K562 (cell line): Measurements from ENCODE around the gene E2F1. TPM values are rescaled to one million over a fixed set of nuclear protein-coding genes. Genes with fewer than 3 reads are reported as not detected.
A peak's percentile ranks its signal among the peaks of the same experiment; 100 is the strongest.

Experiments
- ARID2 ChIP-seq: fragments of 450-650 bp; IDR thresholded peaks from 2 replicates; pipeline ENCODE4 v1.6.1; 2017; ENCODE audit warnings: antibody characterized with exemption, mild to moderate bottlenecking
- E2F1 ChIP-seq: sonication (generic); formaldehyde crosslinking; IDR thresholded peaks from 2 replicates; pipeline ENCODE4 v1.8.1; 2023; ENCODE audit warnings: mild to moderate bottlenecking, missing genetic modification reagents, moderate library complexity
- MGA ChIP-seq: fragments of 450-650 bp; IDR thresholded peaks from 2 replicates; pipeline ENCODE4 v1.6.1; 2016; ENCODE audit warnings: mild to moderate bottlenecking, moderate library complexity
- TARDBP ChIP-seq: fragments of 450-650 bp; IDR thresholded peaks from 2 replicates; pipeline ENCODE4 v1.6.1; 2016
- TBL1XR1 ChIP-seq, 2 experiments: IDR thresholded peaks; 2 replicates each; pipeline ENCODE4 v1.6.1; 2012; ENCODE audit warnings: improper control_type of control experiment in 2 of 2, low read length in 2 of 2, mild to moderate bottlenecking in 1 of 2
- ZNF655 ChIP-seq: fragments of 250-450 bp; sonication (Bioruptor Pico); IDR thresholded peaks from 2 replicates; pipeline ENCODE4 v1.5.0; 2021
- polyA plus RNA-seq, 8 experiments: library from polyadenylated mRNA; depleted of rRNA in 4 of 8; stranded (reverse) in 5 of 8; unstranded in 3 of 8; fragments of >200 nt; fragmentation: Nextera tagmentation in 2 of 8; fragmentation: Illumina TruSeq in 1 of 8; extraction: Ambion mirVana in 2 of 8; extraction: Trizol in 1 of 8; gene quantifications; 2 replicates each; pipeline versions ENCODE4 v1.2.1 to v1.2.3, GENCODE V29; 2011 to 2014; ENCODE audit warnings: inconsistent platforms in 1 of 8, missing spikeins in 1 of 8
- total RNA-seq, 7 experiments: library from RNA; depleted of rRNA in 6 of 7; stranded (reverse); fragments of >200 nt in 6 of 7; fragmentation: Illumina TruSeq in 2 of 7; extraction: Trizol in 2 of 7; gene quantifications; 2 replicates each; pipeline versions ENCODE4 v1.2.1 to v1.2.3, GENCODE V29; 2011 to 2021; ENCODE audit warnings: low replicate concordance in 1 of 7

The E2F1 gene
- total and polyA plus RNA-seq, 9 of the 15 experiments (the other 6 are each of a cell fraction or from before 2014, with no cell fraction given), result 0.14 to 30.6 (median 13.1) TPM

DNA sequence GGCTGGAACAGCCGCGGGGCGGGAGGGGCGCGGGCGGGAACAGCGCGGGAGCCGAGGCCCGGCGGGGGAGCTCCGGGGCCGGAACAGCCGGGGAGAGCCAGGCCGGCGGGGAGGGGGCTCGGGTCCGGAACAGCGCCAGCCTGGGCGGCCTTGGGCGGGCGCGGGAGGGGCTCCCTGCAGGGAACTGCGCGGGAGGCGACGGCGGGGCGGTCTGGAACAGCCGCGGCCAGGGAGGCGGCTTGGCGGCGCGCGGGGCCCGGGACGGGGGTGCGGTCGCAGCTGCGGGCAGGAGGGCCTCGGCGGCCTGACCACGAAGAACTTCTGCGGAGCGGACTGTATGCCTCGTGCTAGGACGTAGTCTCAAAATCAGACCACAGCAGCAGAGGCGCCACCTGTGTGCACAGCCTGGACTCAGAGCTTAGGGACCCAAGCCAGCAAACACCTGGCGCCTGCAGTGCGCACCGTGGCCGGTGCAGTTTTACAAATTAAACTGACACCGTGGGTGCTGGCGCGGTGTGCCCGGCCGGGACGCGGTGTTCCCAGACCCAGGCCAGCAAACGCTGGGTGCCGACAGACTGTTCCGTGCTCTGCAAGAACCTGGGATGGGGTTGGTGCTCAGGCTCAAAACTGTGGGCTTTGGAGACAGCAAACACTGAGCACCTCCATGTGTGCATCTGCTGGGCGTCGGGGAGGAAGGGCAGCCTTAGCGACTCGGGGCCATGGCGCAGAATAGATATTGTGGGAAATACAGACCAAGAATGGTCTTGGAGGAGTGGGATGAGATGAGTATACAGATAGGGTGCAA, 46.2 kb upstream of the E2F1 start (continued):
- TF ChIP-seq MGA (peak; percentile 81), E2F1 (CRISPR knock-in tag) (peak; percentile 60; the same call in 1 of the 2 replicates), TARDBP (no peak; the same call in 1 of the 2 replicates), TBL1XR1 (IDR thresholded peaks at IDR 0.05; ENCODE audit: low read length in 2 of 2) (peak in 1 of 2 experiments; percentile 11; a peak in 1 of 4 replicates), ZNF655 (CRISPR knock-in tag) (no peak), ARID2 (no peak)
